Upper lobe of right lung (tissue), 1 donor: ENCODE results near the gene TJP2. TPM values are rescaled to one million over a fixed set of nuclear protein-coding genes. Genes with fewer than 3 reads are reported as not detected.

ENCODE experiments used
- ATAC-seq: fragments of 200-7000 bp; cut with Tn5 transposase; one replicate; pipeline ENCODE4 v1.9.1; 2020; ENCODE audit warnings: mild to moderate bottlenecking, moderate library complexity
- DNase-seq: peaks from one replicate; pipeline ENCODE4 v3.0.0-alpha.2; 2020
- H3K27ac ChIP-seq: fragments of 200-600 bp; one replicate; pipeline ENCODE4 v1.8.0; 2022
- H3K27me3 ChIP-seq: fragments of 200-600 bp; one replicate; pipeline ENCODE4 v1.8.0; 2022; ENCODE audit warnings: mild to moderate bottlenecking
- H3K36me3 ChIP-seq: fragments of 200-600 bp; one replicate; pipeline ENCODE4 v1.8.0; 2022
- H3K4me1 ChIP-seq: fragments of 200-600 bp; one replicate; pipeline ENCODE4 v1.8.0; 2022
- H3K4me3 ChIP-seq: fragments of 200-600 bp; one replicate; pipeline ENCODE4 v1.8.0; 2022; ENCODE audit warnings: mild to moderate bottlenecking
- H3K9me3 ChIP-seq: fragments of 200-600 bp; one replicate; pipeline ENCODE4 v1.8.0; 2022
- CTCF ChIP-seq: fragments of 200-600 bp; IDR thresholded peaks from one replicate; pipeline ENCODE4 v1.8.0; 2022; ENCODE audit warnings: antibody characterized with exemption
- intact Hi-C: fragments of 100-400 bp; cut with DNase I; formaldehyde crosslinking; loops from one replicate; pipeline ENCODE4 v1.11.0; 2022
- total RNA-seq: library from RNA; stranded (reverse); fragmentation: NEBNext Ultra II Directional; extraction: Animal tissue kit (Norgen Biotek cat#: 25700); gene quantifications from one replicate; pipeline ENCODE4 v1.2.1, GENCODE V29; 2021
- donor health status: DM: no; HTN: yes; CAD: no; lungs with severe emphysema.

TJP2 gene
- total RNA-seq, 1 donor from 2014 or later: 131 TPM

- no peak overlapping the region for H3K4me3 ChIP-seq
- H3K27ac ChIP-seq: no peak overlapping the region
- H3K4me1 ChIP-seq: no peaks in the 10 kb centered on the region
- DNase-seq (no peak), ATAC-seq (no peak)
- H3K36me3 ChIP-seq: peaks cover 92% of the 10 kb centered on the region
- intact Hi-C loops: no loop called here
- H3K27me3 ChIP-seq: no peaks in the 10 kb centered on the region
- H3K9me3 ChIP-seq: no peaks in the 10 kb centered on the region
- TF ChIP-seq CTCF: no peak
Observed at GRCh38 chr9:69234683-69235082, 60.6 kb downstream of the TJP2 start.

- no peak for ATAC-seq
- no peaks in the 10 kb centered on the region for H3K27me3 ChIP-seq
- H3K9me3 ChIP-seq: no peaks in the 10 kb centered on the region
- no peaks in the 10 kb centered on the region for H3K4me1 ChIP-seq
- no peak overlapping the region for H3K4me3 ChIP-seq
- H3K27ac ChIP-seq: no peak overlapping the region
- peaks cover 92% of the 10 kb centered on the region for H3K36me3 ChIP-seq
- intact Hi-C loops: no loop called here
- no peak for DNase-seq
- TF ChIP-seq CTCF: no peak
Observed at GRCh38 chr9:69236188-69236587, 62.1 kb downstream of the TJP2 start.

- Histone ChIP-seq H3K27me3 (no peaks in the 10 kb centered on the region), H3K9me3 (no peaks in the 10 kb centered on the region), H3K36me3 (peaks cover 88% of the 10 kb centered on the region), H3K4me3 (no peak overlapping the region), H3K27ac (no peak overlapping the region), H3K4me1 (no peaks in the 10 kb centered on the region)
- intact Hi-C loops: no loop called here
- ATAC-seq (no peak), DNase-seq (no peak)
- TF ChIP-seq CTCF: no peak
Observed at GRCh38 chr9:69237702-69238295, 63.7 kb downstream of the TJP2 start.

- intact Hi-C loops: no loop called here
Observed at GRCh38 chr9:69243116-69243515, 69.0 kb downstream of the TJP2 start.

GRCh38 chr9:69246629-69247028, 72.6 kb downstream of the TJP2 start:
- DNase-seq (no peak), ATAC-seq (no peak)
- Histone ChIP-seq H3K27ac (no peak overlapping the region), H3K9me3 (no peaks in the 10 kb centered on the region), H3K27me3 (no peaks in the 10 kb centered on the region), H3K4me1 (no peaks in the 10 kb centered on the region), H3K4me3 (no peak overlapping the region), H3K36me3 (peaks cover 67% of the 10 kb centered on the region)
- intact Hi-C loops: no loop called here
- no peak for TF ChIP-seq CTCF

More at GRCh38 chr9:69243116-69243515, 69.0 kb downstream of the TJP2 start:
- ATAC-seq: no peak
- Histone ChIP-seq H3K4me3 (no peak overlapping the region), H3K9me3 (no peaks in the 10 kb centered on the region), H3K27ac (no peak overlapping the region), H3K36me3 (peaks cover 67% of the 10 kb centered on the region), H3K27me3 (no peaks in the 10 kb centered on the region), H3K4me1 (no peaks in the 10 kb centered on the region)
- no peak for DNase-seq
- no peak for TF ChIP-seq CTCF

- Histone ChIP-seq H3K36me3 (peaks cover 72% of the 10 kb centered on the region), H3K4me3 (no peak overlapping the region), H3K4me1 (no peaks in the 10 kb centered on the region), H3K9me3 (no peaks in the 10 kb centered on the region), H3K27ac (no peak overlapping the region), H3K27me3 (no peaks in the 10 kb centered on the region)
- ATAC-seq (no peak), DNase-seq (no peak)
- intact Hi-C loops: no loop called here
- no peak for TF ChIP-seq CTCF
Observed at GRCh38 chr9:69248005-69248404, 73.9 kb downstream of the TJP2 start.
